Gastrocnemius medialis (tissue), 4 donors: ENCODE results near the gene PRR22.

Source experiments
- CTCF ChIP-seq, 5 experiments: fragments of 450-650 bp in 3 of 5; fragments of 200-600 bp in 2 of 5; sonication (generic) in 2 of 5; IDR thresholded peaks in 4 of 5; conservative IDR thresholded peaks in 1 of 5; 1 replicate in 4 of 5; 2 replicates in 1 of 5; pipeline ENCODE4 v1.5.1; 2016 to 2019; ENCODE audit warnings: antibody characterized with exemption in 5 of 5, mild to moderate bottlenecking in 3 of 5, moderate library complexity in 3 of 5
- POLR2A ChIP-seq, 2 donors: fragments of 450-650 bp; IDR thresholded peaks; one replicate each; pipeline ENCODE4 v1.6.1; 2017; ENCODE audit warnings: antibody characterized with exemption in 2 of 2, mild to moderate bottlenecking in 2 of 2, moderate library complexity in 2 of 2

DNA sequence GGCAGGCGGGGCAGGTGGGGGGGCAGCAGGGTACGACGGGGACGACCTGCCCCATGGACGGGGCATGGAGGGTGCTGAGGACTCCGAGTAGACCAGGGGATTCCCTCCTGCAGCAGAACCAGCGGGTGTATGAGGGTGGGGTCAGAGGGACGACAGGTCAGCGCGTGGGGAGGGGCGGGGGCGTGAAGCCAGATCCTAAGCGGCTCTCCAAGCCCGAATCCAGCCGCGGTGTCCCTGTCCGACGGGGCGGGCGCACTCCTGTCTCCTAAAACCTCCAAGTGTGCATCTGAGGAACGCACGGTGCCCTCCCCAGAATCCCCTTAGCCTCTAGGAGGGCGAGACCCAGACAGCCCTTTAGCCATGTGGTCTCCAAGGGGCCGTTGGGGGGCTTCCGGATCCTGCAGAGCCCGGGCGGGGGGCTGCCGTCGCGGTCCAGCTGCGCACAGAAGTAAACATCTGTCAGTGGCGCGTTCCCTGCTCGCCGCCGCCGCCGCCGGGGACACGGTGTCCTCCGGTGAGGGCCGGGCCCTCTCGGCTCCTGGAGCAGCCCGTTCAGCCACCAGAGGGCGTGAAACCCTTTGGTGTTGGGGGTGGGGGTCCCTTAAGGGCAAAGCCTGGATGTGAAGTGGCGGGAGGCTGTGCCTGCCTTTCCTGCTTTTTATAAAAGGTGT lies 21.1 kb upstream of the PRR22 start:
- TF ChIP-seq CTCF (IDR thresholded peaks at IDR 0.05 in 4 of 5, conservative IDR thresholded peaks at IDR 0.05 in 1 of 5): peak in 3 of 5 experiments; percentile 4 to 49 (median 32)
- TF ChIP-seq POLR2A (IDR thresholded peaks at IDR 0.05): no peak
